ENCODE measurements around the gene FIS1.

The FIS1 gene

DNA sequence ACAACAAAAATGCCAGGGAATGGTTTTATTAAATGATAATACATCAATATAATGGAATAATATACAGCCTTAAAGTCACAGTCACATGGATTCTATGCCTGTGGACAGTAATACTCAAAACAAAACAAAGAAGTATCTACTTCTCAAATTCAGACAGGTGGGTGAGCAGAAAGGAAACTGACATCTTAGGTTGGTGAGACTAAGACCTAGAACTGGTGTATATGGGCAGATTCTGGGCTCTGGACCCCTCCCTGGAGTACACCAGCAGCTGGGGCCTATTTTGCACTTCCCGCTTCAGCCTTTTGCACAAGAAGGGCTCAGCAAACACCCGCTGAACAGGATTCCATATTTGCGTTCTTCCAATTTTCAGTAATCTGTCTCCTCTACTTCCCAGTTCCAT is 5.4 kb upstream of the FIS1 start:
- TF ChIP-seq CTCF (conservative IDR thresholded peaks at IDR 0.05; ENCODE audit: low read depth, low read length) = no peak
- no peak overlapping the region for H3K4me3 ChIP-seq (ENCODE audit: low read length)
- DNase-seq (ENCODE audit: low read depth) = no peak

- DNase-seq (ENCODE audit: low read depth) = no peak
- H3K4me3 ChIP-seq (ENCODE audit: low read length) = no peak overlapping the region
- no peak for TF ChIP-seq CTCF (conservative IDR thresholded peaks at IDR 0.05; ENCODE audit: low read depth, low read length)
Measured at GRCh38 chr7:101248276-101248675, 3.4 kb upstream of the FIS1 start.

GRCh38 chr7:101245147-101245668 is 327 bp upstream of the FIS1 start:
- no peak for DNase-seq (ENCODE audit: low read depth)
- peak overlapping the region; percentile 94 for H3K4me3 ChIP-seq (ENCODE audit: low read length)
- no peak for TF ChIP-seq CTCF (conservative IDR thresholded peaks at IDR 0.05; ENCODE audit: low read depth, low read length)

- no peak for TF ChIP-seq CTCF (conservative IDR thresholded peaks at IDR 0.05; ENCODE audit: low read depth, low read length)
- peak overlapping the region; percentile 94 for H3K4me3 ChIP-seq (ENCODE audit: low read length)
- no peak for DNase-seq (ENCODE audit: low read depth)
Measured at GRCh38 chr7:101243646-101244374, 1.1 kb downstream of the FIS1 start.

DNA sequence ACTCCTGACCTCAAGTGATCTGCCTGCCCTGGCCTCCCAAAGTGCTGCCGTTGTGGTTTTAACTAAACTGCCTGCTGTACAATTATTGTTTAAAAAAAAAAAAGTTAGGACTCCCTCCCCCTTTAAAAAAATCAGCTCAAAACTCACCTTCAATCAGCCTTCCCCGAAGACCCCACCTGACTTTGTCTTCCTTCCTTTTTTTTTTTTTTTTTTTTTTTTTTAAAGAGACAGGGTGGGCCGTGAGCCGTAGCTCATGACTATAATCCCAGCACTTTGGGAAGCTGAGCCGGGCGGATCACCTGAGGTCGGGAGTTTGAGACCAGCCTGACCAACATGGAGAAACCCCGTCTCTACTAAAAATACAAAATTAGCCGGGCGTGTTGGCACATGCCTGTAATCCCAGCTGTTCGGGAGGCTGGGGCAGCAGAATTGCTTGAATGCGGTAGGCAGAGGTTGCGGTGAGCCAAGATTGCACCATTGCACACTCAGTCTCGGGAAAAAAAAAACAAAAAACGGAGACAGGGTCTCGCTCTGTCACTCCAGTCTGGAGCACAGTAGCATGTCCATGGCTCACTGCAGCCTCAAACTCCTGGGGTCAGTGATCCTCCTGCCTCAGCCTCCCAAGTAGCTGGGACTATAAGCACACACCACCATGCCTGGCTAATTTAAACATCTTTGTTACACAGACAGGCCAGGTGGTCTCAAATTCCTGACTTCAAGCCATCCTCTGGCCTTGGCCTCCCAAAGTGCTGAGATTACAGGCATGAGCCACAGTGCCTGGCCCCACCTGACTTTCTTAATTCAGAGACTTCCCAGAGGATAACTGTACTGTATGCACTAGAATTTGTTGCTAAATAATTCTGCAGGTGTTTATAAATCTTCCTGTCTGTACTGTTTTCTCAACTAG is 3.2 kb downstream of the FIS1 start:
- no peak for DNase-seq (ENCODE audit: low read depth)
- TF ChIP-seq CTCF (conservative IDR thresholded peaks at IDR 0.05; ENCODE audit: low read depth, low read length) = no peak
- no peak overlapping the region for H3K4me3 ChIP-seq (ENCODE audit: low read length)

DNA sequence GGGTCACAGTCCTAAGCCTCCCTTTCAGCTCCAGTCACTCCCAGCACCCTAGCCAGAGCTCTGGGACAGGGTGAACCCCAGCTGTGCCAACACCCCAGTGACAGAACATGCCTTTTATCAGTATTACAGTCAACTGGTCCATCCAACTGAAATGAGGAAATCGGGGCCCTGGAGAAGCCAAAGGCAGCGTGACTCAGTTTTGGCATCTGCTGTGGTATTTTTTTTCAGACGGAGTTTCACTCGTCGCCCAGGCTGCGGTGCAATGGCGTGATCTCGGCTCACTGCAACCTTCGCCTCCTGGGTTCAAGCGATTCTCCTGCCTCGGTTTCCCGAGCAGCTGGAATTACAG is 3.9 kb downstream of the FIS1 start:
- no peak overlapping the region for H3K4me3 ChIP-seq (ENCODE audit: low read length)
- DNase-seq (ENCODE audit: low read depth) = no peak
- TF ChIP-seq CTCF (conservative IDR thresholded peaks at IDR 0.05; ENCODE audit: low read depth, low read length) = no peak
